D721Med (cell line): ENCODE results near the gene SLC25A28.

Experiments
- DNase-seq: peaks from one replicate; pipeline ENCODE4 v3.0.0; 2011; ENCODE audit warnings: low spot score; ENCODE audit not compliant: insufficient read length
- FAIRE-seq: peaks from 2 replicates; lab custom pipeline; 2011; peaks lifted over from hg19 to GRCh38; lab: Jason Lieb, UNC
- TF ChIP-seq, protein P1 (sequence below): IDR thresholded peaks from 2 replicates; pipeline ENCODE4 v1.5.1; 2012; ENCODE audit warnings: mild to moderate bottlenecking, control low read depth; ENCODE audit not compliant: insufficient read depth; ENCODE audit errors: missing control alignments

The SLC25A28 gene

DNA sequence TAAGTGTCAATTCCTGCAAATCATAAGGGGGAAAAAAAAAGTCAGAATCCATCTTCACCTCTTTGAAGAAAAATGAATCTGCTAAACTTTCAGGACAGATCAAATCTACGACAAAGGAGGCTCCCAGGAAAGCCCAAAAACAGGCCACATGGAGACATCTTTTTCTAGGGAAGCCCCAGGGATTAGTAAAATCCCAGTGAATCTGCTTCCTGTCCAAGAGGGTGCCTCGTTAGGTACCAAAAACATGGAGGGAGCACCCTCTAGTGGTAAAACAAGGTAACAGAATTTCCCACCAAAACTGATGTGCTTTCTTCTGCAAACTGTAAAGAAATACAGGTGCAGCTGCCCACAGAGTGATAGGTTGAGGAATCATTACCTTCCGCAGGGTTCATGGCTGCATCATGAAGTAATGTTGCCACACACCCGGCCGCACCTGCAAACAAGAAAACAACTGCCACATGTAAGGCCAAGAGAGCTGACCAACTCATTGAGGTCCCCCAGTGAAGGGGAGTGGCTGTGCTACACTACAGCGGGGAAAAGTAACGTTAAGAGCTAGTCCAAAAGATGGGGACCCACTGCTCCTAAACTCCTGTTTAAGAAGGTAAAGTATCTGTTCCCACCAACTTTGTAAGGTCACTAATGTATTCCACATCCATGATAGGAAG, 7.9 kb downstream of the SLC25A28 start:
- DNase-seq (peak; percentile 71), FAIRE-seq (peak; percentile 81)
- TF ChIP-seq, protein P1, sequence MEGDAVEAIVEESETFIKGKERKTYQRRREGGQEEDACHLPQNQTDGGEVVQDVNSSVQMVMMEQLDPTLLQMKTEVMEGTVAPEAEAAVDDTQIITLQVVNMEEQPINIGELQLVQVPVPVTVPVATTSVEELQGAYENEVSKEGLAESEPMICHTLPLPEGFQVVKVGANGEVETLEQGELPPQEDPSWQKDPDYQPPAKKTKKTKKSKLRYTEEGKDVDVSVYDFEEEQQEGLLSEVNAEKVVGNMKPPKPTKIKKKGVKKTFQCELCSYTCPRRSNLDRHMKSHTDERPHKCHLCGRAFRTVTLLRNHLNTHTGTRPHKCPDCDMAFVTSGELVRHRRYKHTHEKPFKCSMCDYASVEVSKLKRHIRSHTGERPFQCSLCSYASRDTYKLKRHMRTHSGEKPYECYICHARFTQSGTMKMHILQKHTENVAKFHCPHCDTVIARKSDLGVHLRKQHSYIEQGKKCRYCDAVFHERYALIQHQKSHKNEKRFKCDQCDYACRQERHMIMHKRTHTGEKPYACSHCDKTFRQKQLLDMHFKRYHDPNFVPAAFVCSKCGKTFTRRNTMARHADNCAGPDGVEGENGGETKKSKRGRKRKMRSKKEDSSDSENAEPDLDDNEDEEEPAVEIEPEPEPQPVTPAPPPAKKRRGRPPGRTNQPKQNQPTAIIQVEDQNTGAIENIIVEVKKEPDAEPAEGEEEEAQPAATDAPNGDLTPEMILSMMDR: peak; percentile 90

- DNase-seq (no peak), FAIRE-seq (no peak)
These were observed 8.9 kb downstream of the SLC25A28 start for GRCh38 chr10:99611326-99611725.

GRCh38 chr10:99610221-99610620, 10.0 kb downstream of the SLC25A28 start:
- DNase-seq: no peak
- no peak for FAIRE-seq
- TF ChIP-seq, protein P1: no peak

More at GRCh38 chr10:99611326-99611725, 8.9 kb downstream of the SLC25A28 start:
- TF ChIP-seq, protein P1: no peak

DNA sequence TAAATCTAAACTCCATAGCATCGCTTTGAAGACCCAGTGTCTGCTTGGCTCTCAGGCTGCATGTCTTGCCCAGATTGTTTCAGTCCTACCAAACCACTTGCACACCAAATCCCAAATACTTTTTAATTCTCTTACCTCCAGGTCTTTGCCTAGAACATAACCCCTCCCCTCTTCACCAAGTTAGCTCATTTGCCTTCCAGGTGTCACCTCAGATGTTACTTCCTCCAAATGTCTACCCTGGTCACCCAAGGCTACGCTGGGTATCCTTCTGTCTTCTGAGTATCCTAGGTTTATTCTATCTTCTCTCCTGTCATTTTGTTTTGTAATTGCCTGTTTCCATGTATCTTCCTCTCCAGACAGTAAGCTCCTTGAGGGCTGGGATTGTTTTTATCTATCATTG, 11.1 kb downstream of the SLC25A28 start:
- no peak for FAIRE-seq
- TF ChIP-seq, protein P1: no peak
- no peak for DNase-seq

GRCh38 chr10:99605351-99605750, 14.9 kb downstream of the SLC25A28 start:
- no peak for DNase-seq
- no peak for FAIRE-seq
- TF ChIP-seq, protein P1: no peak

GRCh38 chr10:99604862-99605261, 15.4 kb downstream of the SLC25A28 start:
- DNase-seq (no peak), FAIRE-seq (no peak)
- TF ChIP-seq, protein P1: no peak

- TF ChIP-seq, protein P1: no peak
- DNase-seq (no peak), FAIRE-seq (no peak)
These were observed 21.3 kb downstream of the SLC25A28 start for GRCh38 chr10:99598781-99599509.
